ENCODE results near the gene MICAL3. TPM values are rescaled to one million over a fixed set of nuclear protein-coding genes. Genes with fewer than 3 reads are reported as not detected.

MICAL3 gene
- total and polyA plus RNA-seq, 4 donors = 4.4 to 30.7 (median 15.4) TPM

DNA sequence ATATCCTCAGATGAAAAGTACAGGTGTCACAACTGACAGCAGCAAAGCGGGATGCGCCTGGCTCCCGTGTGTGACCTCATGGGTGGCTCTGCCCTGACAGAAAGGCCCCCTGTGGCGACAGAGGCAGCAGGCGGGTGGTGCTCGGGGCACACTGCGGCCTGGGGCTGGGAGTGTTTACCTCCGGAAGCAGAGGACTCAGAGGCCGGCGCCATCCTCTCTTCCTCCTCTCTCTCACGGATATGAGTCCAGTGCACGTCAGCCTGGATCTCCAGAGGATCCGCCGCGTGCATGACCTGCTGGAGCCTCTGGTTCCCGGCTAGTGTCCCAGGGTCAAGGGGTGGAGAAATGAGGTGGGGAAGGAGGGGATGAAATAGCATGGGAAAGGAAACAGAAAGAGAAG lies 196.9 kb downstream of the MICAL3 start:
- Histone ChIP-seq H3K36me3 (ENCODE audit: control insufficient read depth in 4 of 4, insufficient read depth in 4 of 4, low read length in 4 of 4) (peaks cover 0 to 22% (median 15%) of the 10 kb centered on the region in 4 donors), H3K27ac (ENCODE audit: low read depth in 1 of 2, low read length in 1 of 2) (no peak overlapping the region), H3K4me3 (no peak overlapping the region), H3K27me3 (ENCODE audit: control insufficient read depth in 3 of 3, insufficient read depth in 3 of 3, low read length in 2 of 3) (no peaks in the 10 kb centered on the region), H3K9ac (ENCODE audit: insufficient read depth in 1 of 2, low read length in 2 of 2) (no peak overlapping the region), H3K4me1 (ENCODE audit: control insufficient read depth in 5 of 5, insufficient read depth in 5 of 5, low read length in 5 of 5) (no peaks in the 10 kb centered on the region), H3K9me3 (ENCODE audit: control insufficient read depth in 4 of 4, insufficient read depth in 3 of 4, low read length in 3 of 4) (no peaks in the 10 kb centered on the region)
- DNase-seq (no peak), ATAC-seq (ENCODE audit: insufficient read depth, low FRiP score) (no peak)
- WGBS, 2 donors = 88% methylated on average over 16 of the region's 16 CpGs
- TF ChIP-seq, protein P1, sequence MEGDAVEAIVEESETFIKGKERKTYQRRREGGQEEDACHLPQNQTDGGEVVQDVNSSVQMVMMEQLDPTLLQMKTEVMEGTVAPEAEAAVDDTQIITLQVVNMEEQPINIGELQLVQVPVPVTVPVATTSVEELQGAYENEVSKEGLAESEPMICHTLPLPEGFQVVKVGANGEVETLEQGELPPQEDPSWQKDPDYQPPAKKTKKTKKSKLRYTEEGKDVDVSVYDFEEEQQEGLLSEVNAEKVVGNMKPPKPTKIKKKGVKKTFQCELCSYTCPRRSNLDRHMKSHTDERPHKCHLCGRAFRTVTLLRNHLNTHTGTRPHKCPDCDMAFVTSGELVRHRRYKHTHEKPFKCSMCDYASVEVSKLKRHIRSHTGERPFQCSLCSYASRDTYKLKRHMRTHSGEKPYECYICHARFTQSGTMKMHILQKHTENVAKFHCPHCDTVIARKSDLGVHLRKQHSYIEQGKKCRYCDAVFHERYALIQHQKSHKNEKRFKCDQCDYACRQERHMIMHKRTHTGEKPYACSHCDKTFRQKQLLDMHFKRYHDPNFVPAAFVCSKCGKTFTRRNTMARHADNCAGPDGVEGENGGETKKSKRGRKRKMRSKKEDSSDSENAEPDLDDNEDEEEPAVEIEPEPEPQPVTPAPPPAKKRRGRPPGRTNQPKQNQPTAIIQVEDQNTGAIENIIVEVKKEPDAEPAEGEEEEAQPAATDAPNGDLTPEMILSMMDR (IDR thresholded peaks at IDR 0.05; ENCODE audit: control extremely low read depth, extremely low read depth) = no peak

DNA sequence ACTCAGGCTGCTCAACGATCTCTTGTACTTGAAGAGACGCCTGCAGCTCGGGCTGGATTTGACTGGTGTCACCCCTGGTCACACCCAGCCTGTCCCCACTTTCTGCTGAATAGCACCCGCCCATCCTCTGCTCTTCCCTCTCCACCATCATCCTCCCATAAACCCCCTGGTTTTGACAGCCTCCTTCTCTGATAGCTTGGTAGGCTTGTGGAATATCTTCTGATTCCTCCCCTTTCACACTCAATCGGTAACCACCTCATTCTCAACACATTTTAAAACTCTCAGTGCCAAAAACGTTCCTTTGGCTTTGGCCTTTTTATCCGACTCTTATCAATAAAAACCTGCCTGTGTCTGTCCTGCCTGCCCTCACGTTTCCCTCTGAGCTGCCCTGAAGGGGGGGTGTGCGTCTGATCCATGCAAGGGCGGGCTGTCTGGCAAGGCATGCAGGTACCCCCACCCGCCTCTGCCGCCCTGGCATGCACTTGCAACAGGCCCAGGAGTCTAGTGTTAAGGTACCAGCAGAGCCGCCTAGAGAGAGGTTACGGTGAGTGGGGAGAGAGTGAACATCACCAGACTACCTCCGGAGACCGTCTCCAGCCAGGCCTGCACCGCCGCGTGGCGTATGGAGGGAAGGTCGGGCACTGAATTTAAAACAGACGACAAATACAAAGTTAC lies 198.3 kb downstream of the MICAL3 start:
- DNase-seq (no peak), ATAC-seq (ENCODE audit: insufficient read depth, low FRiP score) (no peak)
- no peaks in the 10 kb centered on the region for H3K4me1 ChIP-seq (ENCODE audit: control insufficient read depth in 5 of 5, insufficient read depth in 5 of 5, low read length in 5 of 5)
- no peak overlapping the region for H3K27ac ChIP-seq (ENCODE audit: low read depth in 1 of 2, low read length in 1 of 2)
- no peaks in the 10 kb centered on the region for H3K9me3 ChIP-seq (ENCODE audit: control insufficient read depth in 4 of 4, insufficient read depth in 3 of 4, low read length in 3 of 4)
- TF ChIP-seq, protein P1 (IDR thresholded peaks at IDR 0.05; ENCODE audit: control extremely low read depth, extremely low read depth) = no peak
- no peak overlapping the region for H3K4me3 ChIP-seq
- peaks cover 0 to 22% (median 18%) of the 10 kb centered on the region in 4 donors for H3K36me3 ChIP-seq (ENCODE audit: control insufficient read depth in 4 of 4, insufficient read depth in 4 of 4, low read length in 4 of 4)
- 91 to 94% methylated on average over 22 of the region's 22 CpGs for WGBS, 2 donors
- H3K9ac ChIP-seq (ENCODE audit: insufficient read depth in 1 of 2, low read length in 2 of 2) = no peak overlapping the region
- H3K27me3 ChIP-seq (ENCODE audit: control insufficient read depth in 3 of 3, insufficient read depth in 3 of 3, low read length in 2 of 3) = no peaks in the 10 kb centered on the region

DNA sequence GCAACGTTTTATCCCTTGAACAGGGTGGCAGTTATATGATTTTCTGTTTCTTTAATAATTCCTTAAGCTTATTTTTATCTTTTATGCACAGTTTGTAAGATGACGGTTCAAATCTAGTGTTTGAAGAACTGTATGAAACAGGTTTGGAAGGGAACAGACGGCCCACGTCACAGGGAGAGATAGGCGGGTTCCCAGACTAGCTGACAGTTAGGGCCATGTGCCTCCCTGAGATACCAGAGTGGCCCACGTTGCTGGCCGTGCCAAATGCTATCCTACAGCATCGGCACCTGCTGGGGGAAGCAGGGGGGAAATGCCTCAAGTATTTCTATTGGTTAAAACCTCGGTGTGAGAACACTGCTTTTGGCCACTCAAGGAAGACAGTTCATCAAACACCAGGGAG lies 199.9 kb downstream of the MICAL3 start:
- H3K27me3 ChIP-seq (ENCODE audit: control insufficient read depth in 3 of 3, insufficient read depth in 3 of 3, low read length in 2 of 3) = no peaks in the 10 kb centered on the region
- no peak overlapping the region for H3K4me3 ChIP-seq
- peaks cover 0 to 21% (median 15%) of the 10 kb centered on the region in 4 donors for H3K36me3 ChIP-seq (ENCODE audit: control insufficient read depth in 4 of 4, insufficient read depth in 4 of 4, low read length in 4 of 4)
- H3K4me1 ChIP-seq (ENCODE audit: control insufficient read depth in 5 of 5, insufficient read depth in 5 of 5, low read length in 5 of 5) = no peaks in the 10 kb centered on the region
- TF ChIP-seq, protein P1 (IDR thresholded peaks at IDR 0.05; ENCODE audit: control extremely low read depth, extremely low read depth) = no peak
- no peak overlapping the region for H3K9ac ChIP-seq (ENCODE audit: insufficient read depth in 1 of 2, low read length in 2 of 2)
- DNase-seq (no peak), ATAC-seq (ENCODE audit: insufficient read depth, low FRiP score) (no peak)
- 87% methylated on average over 9 of the region's 9 CpGs for WGBS, 2 donors
- H3K9me3 ChIP-seq (ENCODE audit: control insufficient read depth in 4 of 4, insufficient read depth in 3 of 4, low read length in 3 of 4) = no peaks in the 10 kb centered on the region
- no peak overlapping the region for H3K27ac ChIP-seq (ENCODE audit: low read depth in 1 of 2, low read length in 1 of 2)

DNA sequence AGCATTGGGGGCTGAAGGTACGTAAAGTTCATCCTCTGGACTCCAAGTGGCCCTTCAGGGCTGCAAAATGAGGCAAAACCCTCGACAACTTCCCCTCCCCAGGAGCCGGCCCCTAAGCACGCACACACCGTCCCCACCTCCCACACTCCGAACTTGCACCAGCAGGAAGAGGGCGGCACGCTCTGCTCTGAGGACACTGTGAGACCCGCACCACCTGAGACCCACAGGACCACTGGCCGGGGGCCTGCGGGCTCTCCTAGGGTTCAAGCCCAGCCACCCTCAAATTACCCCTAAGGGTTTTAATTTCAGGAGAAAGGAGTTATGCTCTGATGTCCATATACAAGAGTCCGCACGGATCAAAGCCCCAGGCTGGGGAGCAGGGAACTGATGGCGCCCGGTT lies 200.4 kb downstream of the MICAL3 start:
- peaks cover 0 to 21% (median 16%) of the 10 kb centered on the region in 4 donors for H3K36me3 ChIP-seq (ENCODE audit: control insufficient read depth in 4 of 4, insufficient read depth in 4 of 4, low read length in 4 of 4)
- TF ChIP-seq, protein P1 (IDR thresholded peaks at IDR 0.05; ENCODE audit: control extremely low read depth, extremely low read depth) = no peak
- ATAC-seq (ENCODE audit: insufficient read depth, low FRiP score) (no peak), DNase-seq (no peak)
- no peak overlapping the region for H3K27ac ChIP-seq (ENCODE audit: low read depth in 1 of 2, low read length in 1 of 2)
- 88 to 91% methylated on average over 15 of the region's 15 CpGs for WGBS, 2 donors
- H3K27me3 ChIP-seq (ENCODE audit: control insufficient read depth in 3 of 3, insufficient read depth in 3 of 3, low read length in 2 of 3) = no peaks in the 10 kb centered on the region
- no peaks in the 10 kb centered on the region for H3K4me1 ChIP-seq (ENCODE audit: control insufficient read depth in 5 of 5, insufficient read depth in 5 of 5, low read length in 5 of 5)
- H3K9me3 ChIP-seq (ENCODE audit: control insufficient read depth in 4 of 4, insufficient read depth in 3 of 4, low read length in 3 of 4) = no peaks in the 10 kb centered on the region
- H3K4me3 ChIP-seq = no peak overlapping the region
- no peak overlapping the region for H3K9ac ChIP-seq (ENCODE audit: insufficient read depth in 1 of 2, low read length in 2 of 2)
